Ascending aorta (tissue), 2 donors: Measurements from ENCODE around the gene GPATCH2. TPM values are rescaled to one million over a fixed set of nuclear protein-coding genes. Genes with fewer than 3 reads are reported as not detected.

Experiments used
- DNase-seq, 2 donors: peaks; one replicate each; pipeline ENCODE4 v3.0.0-alpha.2; 2019; ENCODE audit warnings: low spot score in 2 of 2
- H3K27ac ChIP-seq, 2 donors: fragments of 200-600 bp; sonication (generic); one replicate each; pipeline ENCODE4 v1.5.1; 2016 to 2017; ENCODE audit warnings: mild to moderate bottlenecking in 1 of 2
- H3K27me3 ChIP-seq: fragments of 200-600 bp; sonication (generic); one replicate; pipeline ENCODE4 v1.5.1; 2017
- H3K36me3 ChIP-seq, 2 donors: fragments of 200-600 bp; sonication (generic); one replicate each; pipeline ENCODE4 v1.5.1; 2016
- H3K4me1 ChIP-seq, 2 donors: fragments of 200-600 bp; sonication (generic); one replicate each; pipeline ENCODE4 v1.5.1; 2016 to 2017; ENCODE audit warnings: mild to moderate bottlenecking in 1 of 2
- H3K4me3 ChIP-seq, 2 donors: fragments of 200-600 bp; sonication (generic); one replicate each; pipeline ENCODE4 v1.5.1; 2016 to 2017; ENCODE audit warnings: mild to moderate bottlenecking in 1 of 2
- H3K9me3 ChIP-seq, 2 donors: fragments of 200-600 bp; sonication (generic); one replicate each; pipeline ENCODE4 v1.5.1; 2016
- intact Hi-C: fragments of 100-400 bp; cut with DNase I; formaldehyde crosslinking; loops from one replicate; pipeline ENCODE4 v1.15.1; 2023
- total RNA-seq: library from RNA; depleted of rRNA; stranded (reverse); fragments of >200 nt; gene quantifications from one replicate; pipeline ENCODE4 v1.1.0, GENCODE V29; 2016
- TF ChIP-seq, protein P1 (sequence below), 3 experiments: fragments of 200-600 bp in 2 of 3; fragments of 450-650 bp in 1 of 3; sonication (generic) in 2 of 3; IDR thresholded peaks; one replicate each; pipeline ENCODE4 v1.5.1; 2016 to 2019; ENCODE audit warnings: antibody characterized with exemption in 3 of 3, mild to moderate bottlenecking in 1 of 3, moderate library complexity in 1 of 3

Gene GPATCH2
- total RNA-seq, 1 donor from 2014 or later, result 3.8 TPM

DNA sequence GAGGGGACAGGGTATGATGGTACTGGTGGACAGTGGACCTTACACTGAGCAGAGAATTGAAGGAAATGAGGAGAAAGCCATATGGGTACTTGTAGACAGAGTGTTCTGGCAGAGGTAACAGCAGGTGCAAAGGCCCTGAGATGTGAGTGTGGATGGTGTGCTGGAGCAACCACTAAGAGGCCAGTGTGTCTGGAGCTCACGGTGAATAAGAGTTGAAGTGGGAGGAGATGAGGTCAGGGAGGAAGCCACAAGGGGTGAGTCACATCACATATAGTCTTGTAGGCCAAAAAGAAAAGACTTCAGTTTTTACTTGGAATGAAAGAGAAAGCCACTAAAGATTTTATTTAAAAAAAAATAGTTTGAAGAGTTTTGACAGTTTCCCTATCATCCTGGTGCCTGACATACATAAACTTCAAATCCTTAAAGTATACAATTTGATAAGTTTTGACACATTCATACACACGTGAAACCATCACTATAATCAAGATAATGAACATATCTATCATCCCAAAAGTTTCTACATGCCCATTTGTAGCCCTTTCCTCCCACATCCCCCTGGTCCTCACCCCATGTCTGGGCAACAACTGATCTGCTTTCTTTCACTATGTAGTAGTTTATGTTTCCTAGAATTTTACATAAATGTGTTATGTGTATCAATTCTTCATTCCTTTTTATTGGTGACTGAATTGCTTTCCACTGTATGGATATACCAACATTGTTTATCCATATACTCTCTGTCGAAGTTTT, 148.4 kb downstream of the GPATCH2 start:
- Histone ChIP-seq H3K9me3 (peaks cover 0 to 10% of the 10 kb centered on the region in 2 donors), H3K4me1 (no peaks in the 10 kb centered on the region), H3K27me3 (no peaks in the 10 kb centered on the region), H3K27ac (no peak overlapping the region), H3K4me3 (no peak overlapping the region), H3K36me3 (peaks cover 0 to 10% of the 10 kb centered on the region in 2 donors)
- TF ChIP-seq, protein P1, sequence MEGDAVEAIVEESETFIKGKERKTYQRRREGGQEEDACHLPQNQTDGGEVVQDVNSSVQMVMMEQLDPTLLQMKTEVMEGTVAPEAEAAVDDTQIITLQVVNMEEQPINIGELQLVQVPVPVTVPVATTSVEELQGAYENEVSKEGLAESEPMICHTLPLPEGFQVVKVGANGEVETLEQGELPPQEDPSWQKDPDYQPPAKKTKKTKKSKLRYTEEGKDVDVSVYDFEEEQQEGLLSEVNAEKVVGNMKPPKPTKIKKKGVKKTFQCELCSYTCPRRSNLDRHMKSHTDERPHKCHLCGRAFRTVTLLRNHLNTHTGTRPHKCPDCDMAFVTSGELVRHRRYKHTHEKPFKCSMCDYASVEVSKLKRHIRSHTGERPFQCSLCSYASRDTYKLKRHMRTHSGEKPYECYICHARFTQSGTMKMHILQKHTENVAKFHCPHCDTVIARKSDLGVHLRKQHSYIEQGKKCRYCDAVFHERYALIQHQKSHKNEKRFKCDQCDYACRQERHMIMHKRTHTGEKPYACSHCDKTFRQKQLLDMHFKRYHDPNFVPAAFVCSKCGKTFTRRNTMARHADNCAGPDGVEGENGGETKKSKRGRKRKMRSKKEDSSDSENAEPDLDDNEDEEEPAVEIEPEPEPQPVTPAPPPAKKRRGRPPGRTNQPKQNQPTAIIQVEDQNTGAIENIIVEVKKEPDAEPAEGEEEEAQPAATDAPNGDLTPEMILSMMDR (IDR thresholded peaks at IDR 0.05), result no peak
- DNase-seq, result no peak
- intact Hi-C loops, result no loop called here

DNA sequence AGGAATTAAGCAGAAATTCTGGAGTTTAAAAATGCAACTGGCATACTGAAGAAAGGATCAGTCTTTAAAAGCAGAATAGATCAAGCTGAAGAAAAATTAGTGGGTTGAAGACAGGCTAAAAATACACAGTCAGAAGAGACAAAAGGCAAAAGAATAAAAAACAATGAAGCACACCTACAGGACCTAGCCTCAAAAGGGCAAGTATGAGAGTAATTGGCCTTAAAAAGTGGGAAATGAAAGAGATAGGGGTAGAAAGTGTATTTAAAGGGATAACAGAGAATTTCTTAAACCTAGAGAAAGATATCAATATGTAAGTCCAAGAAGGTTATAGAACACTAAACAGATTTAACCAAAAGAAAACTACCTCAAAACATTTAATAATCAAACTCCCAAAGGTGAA, 152.4 kb downstream of the GPATCH2 start:
- TF ChIP-seq, protein P1 (IDR thresholded peaks at IDR 0.05), result no peak
- no peaks in the 10 kb centered on the region for H3K4me1 ChIP-seq
- peaks cover 0 to 9% of the 10 kb centered on the region in 2 donors for H3K36me3 ChIP-seq
- H3K9me3 ChIP-seq, result peaks cover 0 to 10% of the 10 kb centered on the region in 2 donors
- intact Hi-C loops, result no loop called here
- no peak overlapping the region for H3K4me3 ChIP-seq
- no peaks in the 10 kb centered on the region for H3K27me3 ChIP-seq
- H3K27ac ChIP-seq, result no peak overlapping the region
- DNase-seq, result no peak

DNA sequence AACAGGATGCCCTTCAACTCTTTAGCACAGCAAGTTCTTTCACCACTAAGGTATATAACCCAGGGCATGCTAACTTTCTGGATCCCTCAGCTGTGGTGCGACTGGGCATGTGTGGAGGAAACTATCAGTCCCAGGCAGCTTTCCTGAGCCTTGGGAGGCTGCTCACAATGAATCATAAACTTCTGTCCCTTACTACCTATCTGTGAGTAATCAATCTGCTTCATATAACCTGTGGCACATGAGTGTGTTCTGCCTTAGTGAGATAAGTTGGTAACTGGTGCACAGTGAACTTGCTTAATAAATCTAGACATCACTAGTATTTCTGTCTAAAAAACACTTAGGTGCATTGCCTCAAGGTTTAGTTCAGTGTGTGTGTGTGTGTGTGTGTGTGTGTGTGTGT, 158.0 kb downstream of the GPATCH2 start:
- no peaks in the 10 kb centered on the region for H3K27me3 ChIP-seq
- no peaks in the 10 kb centered on the region for H3K4me1 ChIP-seq
- intact Hi-C loops, result no loop called here
- no peaks in the 10 kb centered on the region for H3K9me3 ChIP-seq
- no peak for DNase-seq
- peaks cover 0 to 9% of the 10 kb centered on the region in 2 donors for H3K36me3 ChIP-seq
- no peak overlapping the region for H3K27ac ChIP-seq
- H3K4me3 ChIP-seq, result no peak overlapping the region
- TF ChIP-seq, protein P1 (IDR thresholded peaks at IDR 0.05), result no peak

DNA sequence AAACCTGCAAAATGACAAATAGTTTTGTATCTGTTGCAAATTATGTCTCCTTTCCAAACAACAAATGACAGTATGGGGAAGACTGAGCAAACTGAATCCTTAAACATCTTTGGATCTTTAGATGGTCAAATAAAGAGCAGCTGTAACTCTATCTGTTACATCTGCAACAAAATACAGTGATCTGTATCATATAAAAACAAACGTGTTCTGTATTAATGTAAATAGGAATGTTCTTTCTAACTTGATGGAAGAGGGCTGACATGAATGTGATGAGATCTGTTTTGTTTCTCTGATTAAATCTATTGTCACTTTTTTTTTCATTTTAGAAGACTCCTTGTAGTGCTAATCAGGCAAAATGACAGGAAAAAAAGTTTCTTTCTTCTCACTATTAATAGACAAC, 159.5 kb downstream of the GPATCH2 start:
- Histone ChIP-seq H3K27me3 (no peaks in the 10 kb centered on the region), H3K9me3 (no peaks in the 10 kb centered on the region), H3K27ac (no peak overlapping the region), H3K4me3 (no peak overlapping the region), H3K4me1 (no peaks in the 10 kb centered on the region), H3K36me3 (no peaks in the 10 kb centered on the region)
- intact Hi-C loops, result no loop called here
- TF ChIP-seq, protein P1 (IDR thresholded peaks at IDR 0.05), result no peak
- no peak for DNase-seq

DNA sequence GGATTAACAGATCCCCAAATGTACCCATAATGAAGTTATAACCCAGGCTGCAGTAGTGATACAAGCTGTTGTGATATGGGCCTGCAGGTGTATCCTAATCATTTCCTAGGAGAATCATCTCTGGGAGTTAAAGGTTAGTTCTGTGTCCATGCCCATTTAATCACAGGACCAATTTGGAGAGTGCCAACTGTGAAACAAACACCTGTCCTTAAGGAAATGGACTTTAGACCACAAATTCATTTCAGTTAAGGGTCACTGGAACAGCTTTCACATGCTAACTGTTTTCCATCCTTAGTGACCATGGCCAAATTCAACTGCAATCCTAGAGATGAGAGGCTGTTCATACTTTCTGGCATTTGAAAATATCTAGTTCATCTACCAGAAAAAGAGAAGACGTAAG, 160.9 kb downstream of the GPATCH2 start:
- Histone ChIP-seq H3K4me1 (no peaks in the 10 kb centered on the region), H3K27me3 (no peaks in the 10 kb centered on the region), H3K4me3 (no peak overlapping the region), H3K9me3 (peaks cover 0 to 13% of the 10 kb centered on the region in 2 donors), H3K36me3 (no peaks in the 10 kb centered on the region), H3K27ac (no peak overlapping the region)
- intact Hi-C loops, result no loop called here
- TF ChIP-seq, protein P1 (IDR thresholded peaks at IDR 0.05), result no peak
- no peak for DNase-seq
